Stimulated activated CD8-positive, alpha-beta memory T cell treated with anti-CD3 and anti-CD28 coated beads, Interleukin-15, amount 100 ng/mL, for 4 hours (primary cell): ENCODE results near the gene SGMS1.
"Not testable (repeated sequence)": the region's sequence is repeated elsewhere in the genome, so short reads cannot be mapped to it uniquely, and the experiment has no call there.

ENCODE experiments used
- DNase-seq, 2 donors: peaks; one replicate each; pipeline ENCODE4 v3.0.0-alpha.2; 2020; ENCODE audit warnings: low read depth in 2 of 2

Gene SGMS1

GRCh38 chr10:50508315-50509051 is 115.3 kb downstream of the SGMS1 start:
- no peak for DNase-seq

GRCh38 chr10:50506861-50507573 is 116.7 kb downstream of the SGMS1 start:
- no peak for DNase-seq

- DNase-seq = no peak
Measured at GRCh38 chr10:50504389-50504788, 119.4 kb downstream of the SGMS1 start.

GRCh38 chr10:50503661-50504320 is 120.0 kb downstream of the SGMS1 start:
- DNase-seq = no peak

GRCh38 chr10:50503156-50503555 is 120.6 kb downstream of the SGMS1 start:
- not testable (repeated sequence) for DNase-seq

- no peak for DNase-seq
Measured at GRCh38 chr10:50501924-50502452, 121.8 kb downstream of the SGMS1 start.

- no peak for DNase-seq
Measured at GRCh38 chr10:50501478-50501877, 122.3 kb downstream of the SGMS1 start.

GRCh38 chr10:50498465-50498864 is 125.3 kb downstream of the SGMS1 start:
- no peak for DNase-seq

GRCh38 chr10:50497758-50498157 is 126.0 kb downstream of the SGMS1 start:
- DNase-seq = no peak

- DNase-seq = no peak
Measured at GRCh38 chr10:50496228-50496627, 127.5 kb downstream of the SGMS1 start.

GRCh38 chr10:50490241-50490640 is 133.5 kb downstream of the SGMS1 start:
- no peak for DNase-seq

- not testable (repeated sequence) for DNase-seq
Measured at GRCh38 chr10:50484550-50484949, 139.2 kb downstream of the SGMS1 start.

GRCh38 chr10:50480054-50481007 is 143.4 kb downstream of the SGMS1 start:
- DNase-seq = no peak

- no peak for DNase-seq
Measured at GRCh38 chr10:50477287-50478203, 146.2 kb downstream of the SGMS1 start.

GRCh38 chr10:50473756-50474155 is 150.0 kb downstream of the SGMS1 start:
- DNase-seq = no peak

GRCh38 chr10:50472914-50473313 is 150.8 kb downstream of the SGMS1 start:
- no peak for DNase-seq

- DNase-seq = no peak
Measured at GRCh38 chr10:50471583-50471975, 152.2 kb downstream of the SGMS1 start.

GRCh38 chr10:50470798-50471582 is 152.8 kb downstream of the SGMS1 start:
- DNase-seq = no peak

GRCh38 chr10:50470345-50470744 is 153.4 kb downstream of the SGMS1 start:
- DNase-seq = no peak
